Measurements from ENCODE around the gene FANCG.

Gene FANCG

GRCh38 chr9:35103660-35104191, 24.0 kb upstream of the FANCG start:
- DNase-seq (ENCODE audit: low read depth) = no peak

- DNase-seq (ENCODE audit: low read depth) = peak; percentile 84
Measured at GRCh38 chr9:35102769-35103659, 23.3 kb upstream of the FANCG start, which contains the start of gene STOML2. STOML2 (minus strand) TSS chr9:35103131; CDS start chr9:35103094, 37 bp downstream.

- no peak for DNase-seq (ENCODE audit: low read depth)
Measured at GRCh38 chr9:35102465-35102768, 22.7 kb upstream of the FANCG start.

GRCh38 chr9:35097573-35097972, 17.8 kb upstream of the FANCG start:
- DNase-seq (ENCODE audit: low read depth) = no peak

- peak; percentile 79 for DNase-seq (ENCODE audit: low read depth)
Measured at GRCh38 chr9:35096035-35096849, 16.5 kb upstream of the FANCG start, which contains the start of gene PIGO. PIGO (minus strand) TSS chr9:35096591; CDS start chr9:35095565, 1,026 bp downstream.

GRCh38 chr9:35091536-35091935, 11.8 kb upstream of the FANCG start:
- DNase-seq (ENCODE audit: low read depth) = no peak

- DNase-seq (ENCODE audit: low read depth) = no peak
Measured at GRCh38 chr9:35089434-35089833, 9.7 kb upstream of the FANCG start.

- no peak for DNase-seq (ENCODE audit: low read depth)
Measured at GRCh38 chr9:35085078-35085477, 5.3 kb upstream of the FANCG start.

- no peak for DNase-seq (ENCODE audit: low read depth)
Measured at GRCh38 chr9:35079041-35079425, 709 bp downstream of the FANCG start.

- DNase-seq (ENCODE audit: low read depth) = no peak
Measured at GRCh38 chr9:35078066-35078465, 1.7 kb downstream of the FANCG start.

- no peak for DNase-seq (ENCODE audit: low read depth)
Measured at GRCh38 chr9:35076848-35077247, 2.9 kb downstream of the FANCG start.

GRCh38 chr9:35075358-35075757, 4.4 kb downstream of the FANCG start:
- no peak for DNase-seq (ENCODE audit: low read depth)

- DNase-seq (ENCODE audit: low read depth) = no peak
Measured at GRCh38 chr9:35074791-35075190, 5.0 kb downstream of the FANCG start.

- no peak for DNase-seq (ENCODE audit: low read depth)
Measured at GRCh38 chr9:35074141-35074540, 5.6 kb downstream of the FANCG start.

- no peak for DNase-seq (ENCODE audit: low read depth)
Measured at GRCh38 chr9:35073279-35073612, 6.5 kb downstream of the FANCG start.

- peak; percentile 95 for DNase-seq (ENCODE audit: low read depth)
Measured at GRCh38 chr9:35072461-35073278, 7.1 kb downstream of the FANCG start, which contains the start of gene VCP. VCP (minus strand) TSS chr9:35072625; CDS start chr9:35072353, 272 bp downstream.

- peak; percentile 64 for DNase-seq (ENCODE audit: low read depth)
Measured at GRCh38 chr9:35071814-35072460, 7.8 kb downstream of the FANCG start.

- no peak for DNase-seq (ENCODE audit: low read depth)
Measured at GRCh38 chr9:35070823-35071813, 8.6 kb downstream of the FANCG start.

- DNase-seq (ENCODE audit: low read depth) = no peak
Measured at GRCh38 chr9:35069020-35069419, 10.7 kb downstream of the FANCG start.

GRCh38 chr9:35067056-35067455, 12.7 kb downstream of the FANCG start:
- DNase-seq (ENCODE audit: low read depth) = no peak
